Stimulated activated naive CD8-positive, alpha-beta T cell treated with anti-CD3 and anti-CD28 coated beads, Interleukin-15, Interleukin-2, amounts not matched to agents 100 U/mL and 50 U/mL, for 24 hours (primary cell): ENCODE measurements around the gene HNRNPH1.

Experiments used
- ATAC-seq: fragments of 150-1000 bp; cut with Tn5 transposase; one replicate; pipeline ENCODE4 v1.10.0; 2021
- DNase-seq: peaks from one replicate; pipeline ENCODE4 v3.0.0; 2021

The HNRNPH1 gene

GRCh38 chr5:179623906-179624741, 653 bp upstream of the HNRNPH1 start:
- peak; percentile 53 for ATAC-seq
- DNase-seq: peak; percentile 75

DNA sequence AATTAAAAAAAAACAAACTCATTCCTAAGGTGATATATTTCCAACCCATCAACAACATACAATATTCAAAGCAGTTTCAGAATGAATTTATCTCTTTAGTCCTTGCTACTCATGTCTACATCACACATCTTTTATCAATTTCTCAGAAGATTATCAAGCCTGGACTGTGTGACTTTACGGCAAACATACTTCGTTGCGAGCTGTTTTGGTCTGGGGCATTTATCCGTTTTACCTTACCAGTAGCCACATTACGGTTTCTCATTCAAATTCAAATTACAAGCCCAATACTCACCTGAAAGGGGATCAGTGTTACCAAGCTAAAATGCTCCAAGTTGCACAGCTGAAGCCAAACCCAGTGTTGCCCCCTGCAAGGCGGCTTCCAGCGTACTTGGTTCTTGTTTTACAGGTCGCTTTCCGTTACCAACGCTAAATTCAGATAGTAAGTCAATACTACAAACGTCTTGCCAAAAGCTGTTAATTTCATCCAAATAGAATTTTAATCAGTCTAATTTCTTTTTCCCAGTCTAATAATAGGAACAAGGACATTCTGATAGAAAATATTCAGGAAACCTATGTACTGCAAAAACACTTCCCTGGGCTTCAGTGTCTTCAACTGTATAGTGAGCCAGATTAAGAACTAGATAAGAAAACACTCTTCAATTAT, 1.8 kb downstream of the HNRNPH1 start:
- ATAC-seq: no peak
- no peak for DNase-seq

GRCh38 chr5:179620703-179621350, 2.6 kb downstream of the HNRNPH1 start:
- ATAC-seq: no peak

DNA sequence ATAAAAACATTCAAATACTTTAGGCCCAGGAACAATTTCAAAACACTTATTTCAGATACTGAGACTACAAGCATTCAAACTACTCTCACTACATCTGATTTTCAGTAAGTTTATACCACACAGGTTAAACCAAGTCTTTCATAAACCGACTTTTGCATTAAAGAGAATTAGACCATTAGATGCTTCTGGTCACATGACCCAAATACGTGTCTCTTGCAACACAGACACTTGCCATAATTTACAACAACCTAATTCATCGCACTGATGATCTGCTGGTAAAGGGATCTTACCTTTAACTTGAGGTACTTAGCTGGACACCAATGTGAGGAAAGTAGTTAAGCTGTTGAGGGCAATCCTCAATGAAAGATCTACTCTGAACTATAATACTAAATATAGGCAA, 3.2 kb downstream of the HNRNPH1 start:
- ATAC-seq (no peak), DNase-seq (no peak)

More at GRCh38 chr5:179620703-179621350, 2.6 kb downstream of the HNRNPH1 start:
- DNase-seq: no peak

- DNase-seq: no peak
- ATAC-seq: no peak
Measured at GRCh38 chr5:179619776-179620175, 3.7 kb downstream of the HNRNPH1 start.

DNA sequence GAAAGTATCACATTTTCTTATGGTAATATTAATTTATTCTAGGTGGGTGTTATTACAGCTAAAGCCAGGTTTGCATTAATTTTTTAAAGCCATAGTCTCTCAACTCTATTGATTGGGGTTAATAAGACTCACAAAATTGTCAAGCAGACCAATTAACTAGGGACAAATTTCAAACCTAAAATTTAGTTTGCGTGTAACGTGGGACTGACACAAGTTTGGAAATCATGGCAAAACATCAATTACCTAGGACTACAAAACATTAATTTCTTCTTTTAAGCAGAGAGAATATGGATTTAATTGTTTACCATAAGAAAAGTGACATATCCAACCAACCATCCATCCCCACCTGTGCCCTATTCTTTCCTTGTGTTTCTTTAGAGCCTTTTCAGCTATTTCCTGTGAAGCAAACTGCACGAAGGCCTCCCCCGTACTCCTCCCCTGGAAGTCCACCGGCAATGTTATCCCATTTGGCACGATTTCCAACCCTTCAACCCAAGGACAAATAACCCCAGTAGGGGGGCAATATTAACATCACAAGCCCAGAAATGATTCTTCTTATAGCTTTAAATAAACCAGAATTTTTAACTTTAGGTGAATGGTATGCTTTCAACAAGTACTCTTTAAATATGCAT, 4.4 kb downstream of the HNRNPH1 start:
- DNase-seq (no peak), ATAC-seq (no peak)

DNA sequence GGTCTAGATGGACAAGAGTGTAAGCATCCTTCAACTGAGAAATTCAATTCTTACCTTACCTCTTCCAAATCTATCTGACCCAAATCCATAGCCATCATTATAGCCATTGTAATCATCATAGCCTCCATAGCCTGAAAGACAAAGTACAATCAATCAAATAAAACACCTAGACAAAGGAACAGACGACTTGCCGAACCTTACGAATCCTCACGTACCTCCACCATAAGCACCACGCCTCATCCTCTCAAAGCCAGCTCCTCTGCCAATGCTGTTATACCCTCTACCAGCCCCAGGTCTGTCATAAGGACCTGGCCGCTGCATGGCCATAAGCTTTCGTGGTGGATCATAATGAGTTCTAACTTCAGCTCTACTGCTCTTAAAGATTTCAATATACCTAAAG, 5.5 kb downstream of the HNRNPH1 start:
- no peak for ATAC-seq

GRCh38 chr5:179616002-179616594, 7.4 kb downstream of the HNRNPH1 start:
- no peak for DNase-seq
- ATAC-seq: no peak

More for the DNA sequence above, 5.5 kb downstream of the HNRNPH1 start:
- no peak for DNase-seq

DNA sequence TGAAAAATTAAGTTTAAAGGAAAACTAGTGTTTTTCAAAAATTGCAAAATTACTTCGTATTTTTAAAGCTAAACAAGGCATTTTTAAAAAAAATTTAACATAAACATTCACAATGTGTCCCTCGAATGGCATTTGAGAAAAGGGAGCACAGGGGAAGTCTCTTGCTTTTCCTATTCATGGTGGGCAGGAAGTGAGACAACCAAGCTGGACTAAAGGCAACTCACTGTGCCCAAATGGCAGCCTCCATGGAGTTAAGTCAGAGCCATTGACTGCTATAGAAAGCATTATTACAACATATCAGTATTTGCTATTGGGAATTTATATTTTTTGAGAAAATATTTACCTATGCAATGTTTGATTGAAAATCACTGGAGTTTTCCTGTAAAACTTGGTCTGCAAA, 8.3 kb downstream of the HNRNPH1 start:
- DNase-seq (no peak), ATAC-seq (no peak)

- DNase-seq (no peak), ATAC-seq (no peak)
Measured at GRCh38 chr5:179614745-179615144, 8.7 kb downstream of the HNRNPH1 start.

GRCh38 chr5:179613460-179614071, 9.9 kb downstream of the HNRNPH1 start:
- DNase-seq (no peak), ATAC-seq (no peak)

DNA sequence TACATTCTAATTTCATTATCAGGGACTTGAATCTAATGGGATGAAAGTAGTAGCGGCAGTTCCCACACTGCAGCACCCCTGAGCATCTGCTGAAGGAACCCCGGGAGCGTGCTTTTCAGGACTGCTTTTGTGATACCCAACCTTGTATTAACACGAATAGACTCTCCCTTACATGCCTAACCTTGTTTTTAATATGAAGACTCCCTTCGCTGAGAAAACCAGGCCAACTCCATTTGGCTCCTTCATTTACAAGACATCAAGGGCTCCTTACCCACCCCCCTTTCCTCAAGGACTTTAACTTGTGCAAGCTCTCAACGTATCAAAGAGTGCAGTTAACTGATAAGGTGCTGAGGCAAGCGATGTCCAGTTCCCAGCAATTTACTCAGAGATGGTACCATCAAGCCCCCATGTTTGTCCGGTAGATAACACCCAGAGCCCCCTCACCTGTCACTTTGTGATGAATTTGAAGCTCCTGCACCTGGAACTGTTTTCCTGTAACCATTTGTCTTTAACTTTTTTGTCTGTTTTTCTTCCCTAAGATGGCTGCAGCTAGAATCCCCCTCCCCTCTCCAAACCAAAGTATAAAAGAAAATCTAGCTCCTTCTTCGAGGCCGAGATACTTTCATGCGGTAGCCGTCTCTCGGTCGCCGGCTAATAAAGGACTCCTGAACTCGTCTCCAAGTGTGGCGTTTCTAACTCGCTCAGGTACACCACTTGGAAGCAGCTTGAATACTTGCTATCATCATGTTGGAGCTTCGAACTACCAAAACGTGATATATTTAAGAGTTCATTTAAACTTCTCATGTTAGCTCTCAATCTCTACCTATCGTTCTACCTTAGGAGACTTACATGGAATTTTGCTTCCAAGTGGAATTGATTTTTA, 10.7 kb downstream of the HNRNPH1 start:
- ATAC-seq (no peak), DNase-seq (no peak)

GRCh38 chr5:179610903-179611265, 12.6 kb downstream of the HNRNPH1 start:
- ATAC-seq (no peak), DNase-seq (no peak)

- ATAC-seq: no peak
Measured at GRCh38 chr5:179610109-179610902, 13.2 kb downstream of the HNRNPH1 start.

GRCh38 chr5:179609834-179610108, 13.7 kb downstream of the HNRNPH1 start:
- DNase-seq (no peak), ATAC-seq (no peak)

More at GRCh38 chr5:179610109-179610902, 13.2 kb downstream of the HNRNPH1 start:
- DNase-seq: no peak

DNA sequence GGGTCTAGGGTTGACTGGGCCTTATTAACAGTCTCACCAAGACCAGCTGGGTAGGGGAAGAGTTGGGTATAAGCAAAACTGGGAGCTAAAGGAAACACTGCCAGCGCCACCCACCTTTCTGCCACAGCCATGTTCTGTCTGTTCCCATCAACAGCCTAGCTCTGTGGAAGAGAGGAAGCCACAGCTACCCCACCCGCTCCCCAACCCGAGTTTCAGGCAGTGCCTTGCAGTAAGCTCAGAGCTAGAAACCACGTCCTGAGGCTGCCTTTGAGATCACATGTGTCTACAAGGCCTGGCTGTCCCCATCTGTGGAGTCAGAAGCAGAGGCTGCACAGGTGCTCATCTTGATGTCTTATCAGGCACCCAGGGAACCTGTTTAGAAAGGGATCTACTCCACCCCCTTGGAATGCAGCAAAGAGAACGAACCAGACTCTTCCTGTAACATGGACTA, 15.3 kb downstream of the HNRNPH1 start:
- no peak for DNase-seq
- peak; percentile 42 for ATAC-seq

DNA sequence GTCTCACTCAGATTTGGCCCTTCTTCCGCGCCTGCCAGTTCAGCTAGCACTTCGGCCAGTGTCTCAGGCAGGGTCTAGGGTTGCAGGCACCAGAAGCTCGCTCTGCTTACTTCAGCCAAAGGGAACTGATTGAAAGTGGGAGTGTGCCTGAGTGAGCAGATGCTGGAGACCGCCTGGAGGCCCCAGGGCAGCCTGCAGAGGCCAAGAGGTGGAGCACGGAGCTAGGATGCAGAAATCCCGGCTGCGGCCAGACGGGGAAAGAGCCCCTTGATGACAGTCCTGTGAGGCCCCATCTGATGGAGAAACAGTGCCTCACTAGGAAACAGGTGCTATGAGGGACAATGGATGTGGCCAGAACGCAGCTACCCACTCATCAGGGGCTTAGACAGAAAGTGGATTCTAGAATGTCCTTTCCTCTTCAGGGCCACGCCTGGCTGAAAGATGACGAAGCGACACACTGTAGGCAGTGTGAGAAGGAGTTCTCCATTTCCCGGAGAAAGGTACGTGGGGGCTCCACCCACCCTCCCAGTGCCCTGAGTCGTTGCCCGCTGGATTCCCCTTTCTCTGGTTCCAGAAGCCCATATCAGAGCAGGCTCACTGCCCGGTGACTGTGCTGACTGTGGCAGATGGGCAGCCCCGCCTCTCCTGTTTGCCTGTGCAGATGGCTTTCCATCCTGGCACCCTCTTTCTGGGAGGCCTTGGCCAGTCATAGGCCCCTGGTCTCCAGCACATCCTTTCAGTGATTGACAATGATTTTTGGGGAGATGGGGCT, 16.1 kb downstream of the HNRNPH1 start:
- ATAC-seq (no peak), DNase-seq (no peak)

- DNase-seq (no peak), ATAC-seq (no peak)
Measured at GRCh38 chr5:179606910-179607159, 16.6 kb downstream of the HNRNPH1 start.

GRCh38 chr5:179606071-179606909, 17.2 kb downstream of the HNRNPH1 start:
- no peak for ATAC-seq
- no peak for DNase-seq
